ENCODE data around the gene ASIC2. TPM values are rescaled to one million over a fixed set of nuclear protein-coding genes. Genes with fewer than 3 reads are reported as not detected.

ASIC2 gene
- total RNA-seq, 2 donors from 2014 or later, result 3.0 to 3.3 TPM

DNA sequence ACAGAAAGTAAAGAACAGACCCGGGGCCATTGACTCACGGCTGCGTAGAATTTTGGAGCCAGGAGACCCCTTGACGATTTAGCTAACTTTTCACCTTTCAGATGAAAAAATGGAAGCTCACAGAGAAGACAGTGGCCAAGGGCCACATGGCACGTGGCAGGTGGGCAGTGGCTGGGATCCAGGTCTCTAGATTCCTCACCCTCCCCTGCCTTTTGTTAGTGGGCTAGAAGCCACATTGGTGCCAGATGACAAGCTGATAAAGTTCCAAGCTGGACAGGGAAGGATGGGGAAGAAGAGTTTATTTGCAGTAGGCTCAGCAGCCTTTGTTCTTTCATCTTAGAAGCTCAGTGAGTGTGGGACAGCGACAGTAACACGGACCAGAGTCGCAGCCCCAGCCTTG is 195.7 kb downstream of the ASIC2 start:
- H3K27me3 ChIP-seq (ENCODE audit: control insufficient read depth, insufficient read depth, low read length, poor library complexity, severe bottlenecking), result peaks cover 5% of the 10 kb centered on the region
- TF ChIP-seq, protein P1, sequence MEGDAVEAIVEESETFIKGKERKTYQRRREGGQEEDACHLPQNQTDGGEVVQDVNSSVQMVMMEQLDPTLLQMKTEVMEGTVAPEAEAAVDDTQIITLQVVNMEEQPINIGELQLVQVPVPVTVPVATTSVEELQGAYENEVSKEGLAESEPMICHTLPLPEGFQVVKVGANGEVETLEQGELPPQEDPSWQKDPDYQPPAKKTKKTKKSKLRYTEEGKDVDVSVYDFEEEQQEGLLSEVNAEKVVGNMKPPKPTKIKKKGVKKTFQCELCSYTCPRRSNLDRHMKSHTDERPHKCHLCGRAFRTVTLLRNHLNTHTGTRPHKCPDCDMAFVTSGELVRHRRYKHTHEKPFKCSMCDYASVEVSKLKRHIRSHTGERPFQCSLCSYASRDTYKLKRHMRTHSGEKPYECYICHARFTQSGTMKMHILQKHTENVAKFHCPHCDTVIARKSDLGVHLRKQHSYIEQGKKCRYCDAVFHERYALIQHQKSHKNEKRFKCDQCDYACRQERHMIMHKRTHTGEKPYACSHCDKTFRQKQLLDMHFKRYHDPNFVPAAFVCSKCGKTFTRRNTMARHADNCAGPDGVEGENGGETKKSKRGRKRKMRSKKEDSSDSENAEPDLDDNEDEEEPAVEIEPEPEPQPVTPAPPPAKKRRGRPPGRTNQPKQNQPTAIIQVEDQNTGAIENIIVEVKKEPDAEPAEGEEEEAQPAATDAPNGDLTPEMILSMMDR (conservative IDR thresholded peaks at IDR 0.05), result no peak
- 83 to 92% methylated on average over 5 to 8 of the region's 8 CpGs for WGBS, 2 experiments (ENCODE audit: insufficient coverage in 1 of 2, insufficient read length in 1 of 2)
- no peak overlapping the region for H3K9ac ChIP-seq (ENCODE audit: extremely low read depth, low read length, poor library complexity, severe bottlenecking)
- Mint-ChIP-seq H3K4me3 (no peak overlapping the region), H3K36me3 (ENCODE audit: low read depth) (no peaks in the 10 kb centered on the region), H3K27ac (no peak overlapping the region), H3K4me1 (no peaks in the 10 kb centered on the region), H3K9me3 (no peaks in the 10 kb centered on the region), H3K27me3 (ENCODE audit: insufficient read depth) (peaks cover 8% of the 10 kb centered on the region)
- no peak for DNase-seq
- H3K9me3 ChIP-seq (ENCODE audit: control insufficient read depth, low read length), result no peaks in the 10 kb centered on the region
- H3K4me1 ChIP-seq (ENCODE audit: control insufficient read depth, insufficient read depth, low read length), result no peaks in the 10 kb centered on the region
- no peaks in the 10 kb centered on the region for H3K36me3 ChIP-seq (ENCODE audit: control insufficient read depth, insufficient read depth, low read length)
- H3K27ac ChIP-seq (ENCODE audit: low read depth, low read length), result no peak overlapping the region
- no peak overlapping the region for H3K4me3 ChIP-seq (ENCODE audit: low read length)

DNA sequence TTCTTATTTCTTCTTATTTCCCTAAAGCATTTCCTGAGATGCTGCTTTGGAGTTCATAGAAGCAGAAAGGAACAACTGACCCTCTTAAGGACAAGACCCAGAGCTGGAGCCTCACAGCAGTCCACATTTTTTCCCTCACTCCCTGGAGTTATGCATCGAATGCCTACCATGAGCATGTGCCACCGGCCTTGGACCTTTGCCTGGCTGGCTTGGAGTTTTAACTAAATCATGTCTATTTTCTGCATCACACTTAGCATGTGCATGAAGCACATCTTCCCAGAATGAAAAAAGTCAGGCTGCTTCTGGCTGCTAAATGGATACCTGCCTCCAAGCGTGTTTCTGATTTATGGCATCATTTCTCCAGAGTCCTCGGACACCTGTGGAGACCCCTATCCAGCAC is 196.9 kb downstream of the ASIC2 start:
- DNase-seq, result no peak
- peaks cover 11% of the 10 kb centered on the region for H3K27me3 Mint-ChIP-seq (ENCODE audit: insufficient read depth)
- H3K27me3 ChIP-seq (ENCODE audit: control insufficient read depth, insufficient read depth, low read length, poor library complexity, severe bottlenecking), result peaks cover 5% of the 10 kb centered on the region
- no peaks in the 10 kb centered on the region for H3K36me3 ChIP-seq (ENCODE audit: control insufficient read depth, insufficient read depth, low read length)
- no peaks in the 10 kb centered on the region for H3K36me3 Mint-ChIP-seq (ENCODE audit: low read depth)
- H3K9me3 Mint-ChIP-seq, result no peaks in the 10 kb centered on the region
- H3K4me3 ChIP-seq (ENCODE audit: low read length), result no peak overlapping the region
- WGBS, 2 experiments (ENCODE audit: insufficient coverage in 1 of 2, insufficient read length in 1 of 2), result 89 to 100% methylated on average over 4 of the region's 4 CpGs
- H3K27ac Mint-ChIP-seq, result no peak overlapping the region
- TF ChIP-seq, protein P1 (conservative IDR thresholded peaks at IDR 0.05), result no peak
- no peak overlapping the region for H3K27ac ChIP-seq (ENCODE audit: low read depth, low read length)
- no peaks in the 10 kb centered on the region for H3K9me3 ChIP-seq (ENCODE audit: control insufficient read depth, low read length)
- no peaks in the 10 kb centered on the region for H3K4me1 Mint-ChIP-seq
- no peak overlapping the region for H3K4me3 Mint-ChIP-seq
- H3K4me1 ChIP-seq (ENCODE audit: control insufficient read depth, insufficient read depth, low read length), result no peaks in the 10 kb centered on the region
- H3K9ac ChIP-seq (ENCODE audit: extremely low read depth, low read length, poor library complexity, severe bottlenecking), result no peak overlapping the region

DNA sequence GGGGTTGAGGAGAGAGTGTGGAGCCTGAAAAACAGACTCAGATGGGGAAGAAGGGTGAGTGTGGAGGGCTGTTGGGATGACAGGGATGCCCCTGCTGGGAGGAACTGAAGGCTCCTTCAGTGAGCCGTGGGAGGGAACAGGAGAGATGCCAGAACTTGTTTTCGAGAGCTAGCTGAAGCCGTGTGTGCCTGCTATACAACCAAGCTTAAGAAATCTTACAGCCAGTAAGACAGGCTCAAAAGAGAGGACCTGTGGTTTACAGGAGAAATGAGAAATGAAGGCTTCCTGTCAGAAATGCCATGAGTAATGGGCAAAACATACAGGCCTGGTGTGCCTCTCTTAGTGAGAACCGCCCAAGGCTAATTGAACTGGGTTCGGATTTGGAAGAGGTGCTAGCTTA is 201.8 kb downstream of the ASIC2 start:
- no peaks in the 10 kb centered on the region for H3K9me3 ChIP-seq (ENCODE audit: control insufficient read depth, low read length)
- peaks cover 37% of the 10 kb centered on the region for H3K27me3 Mint-ChIP-seq (ENCODE audit: insufficient read depth)
- H3K9ac ChIP-seq (ENCODE audit: extremely low read depth, low read length, poor library complexity, severe bottlenecking), result no peak overlapping the region
- no peak overlapping the region for H3K27ac ChIP-seq (ENCODE audit: low read depth, low read length)
- peaks cover 13% of the 10 kb centered on the region for H3K27me3 ChIP-seq (ENCODE audit: control insufficient read depth, insufficient read depth, low read length, poor library complexity, severe bottlenecking)
- H3K4me1 ChIP-seq (ENCODE audit: control insufficient read depth, insufficient read depth, low read length), result no peaks in the 10 kb centered on the region
- WGBS, 2 experiments (ENCODE audit: insufficient coverage in 1 of 2, insufficient read length in 1 of 2), result 78 to 79% methylated on average over 4 to 5 of the region's 5 CpGs
- no peaks in the 10 kb centered on the region for H3K36me3 ChIP-seq (ENCODE audit: control insufficient read depth, insufficient read depth, low read length)
- DNase-seq, result no peak
- no peak overlapping the region for H3K4me3 Mint-ChIP-seq
- H3K27ac Mint-ChIP-seq, result no peak overlapping the region
- H3K4me3 ChIP-seq (ENCODE audit: low read length), result no peak overlapping the region
- H3K4me1 Mint-ChIP-seq, result no peaks in the 10 kb centered on the region
- TF ChIP-seq, protein P1 (conservative IDR thresholded peaks at IDR 0.05), result no peak
- H3K9me3 Mint-ChIP-seq, result no peaks in the 10 kb centered on the region
- H3K36me3 Mint-ChIP-seq (ENCODE audit: low read depth), result no peaks in the 10 kb centered on the region

All from endodermal cell (in vitro differentiated cells).